Stimulated activated naive B cell treated with anti-CD40 and anti-IgM and Interleukin-4, amounts not matched to agents 10 μg/mL and 1 μg/mL and 100 μg/mL, for 72 hours (primary cell): ENCODE data around the gene RHOG.

Experiments
- ATAC-seq, 2 donors: fragments of 150-1000 bp; cut with Tn5 transposase; replicated peaks; 2 replicates each; pipeline ENCODE4 v1.10.0; 2021; ENCODE audit warnings: moderate library complexity in 1 of 2
- DNase-seq: peaks from one replicate; pipeline ENCODE4 v3.0.0; 2021
- H3K27ac Mint-ChIP-seq: one replicate; pipeline ENCODE4 v1.8.0; 2022; ENCODE audit warnings: mild to moderate bottlenecking, mixed read lengths
- H3K27me3 Mint-ChIP-seq, 2 donors: one replicate each; pipeline ENCODE4 v1.8.0; 2022; ENCODE audit warnings: mixed read lengths in 2 of 2
- H3K36me3 Mint-ChIP-seq, 2 donors: one replicate each; pipeline ENCODE4 v1.8.0; 2022; ENCODE audit warnings: mixed read lengths in 2 of 2, mild to moderate bottlenecking in 1 of 2
- H3K4me1 Mint-ChIP-seq, 2 donors: one replicate each; pipeline ENCODE4 v1.8.0; 2022; ENCODE audit warnings: mixed read lengths in 2 of 2, mild to moderate bottlenecking in 1 of 2
- H3K4me3 Mint-ChIP-seq, 2 donors: one replicate each; pipeline ENCODE4 v1.8.0; 2022; ENCODE audit warnings: mild to moderate bottlenecking in 2 of 2, mixed read lengths in 2 of 2, moderate library complexity in 1 of 2
- H3K9me3 Mint-ChIP-seq, 2 donors: one replicate each; pipeline ENCODE4 v1.8.0; 2022; ENCODE audit warnings: mixed read lengths in 2 of 2, mild to moderate bottlenecking in 1 of 2

RHOG gene

DNA sequence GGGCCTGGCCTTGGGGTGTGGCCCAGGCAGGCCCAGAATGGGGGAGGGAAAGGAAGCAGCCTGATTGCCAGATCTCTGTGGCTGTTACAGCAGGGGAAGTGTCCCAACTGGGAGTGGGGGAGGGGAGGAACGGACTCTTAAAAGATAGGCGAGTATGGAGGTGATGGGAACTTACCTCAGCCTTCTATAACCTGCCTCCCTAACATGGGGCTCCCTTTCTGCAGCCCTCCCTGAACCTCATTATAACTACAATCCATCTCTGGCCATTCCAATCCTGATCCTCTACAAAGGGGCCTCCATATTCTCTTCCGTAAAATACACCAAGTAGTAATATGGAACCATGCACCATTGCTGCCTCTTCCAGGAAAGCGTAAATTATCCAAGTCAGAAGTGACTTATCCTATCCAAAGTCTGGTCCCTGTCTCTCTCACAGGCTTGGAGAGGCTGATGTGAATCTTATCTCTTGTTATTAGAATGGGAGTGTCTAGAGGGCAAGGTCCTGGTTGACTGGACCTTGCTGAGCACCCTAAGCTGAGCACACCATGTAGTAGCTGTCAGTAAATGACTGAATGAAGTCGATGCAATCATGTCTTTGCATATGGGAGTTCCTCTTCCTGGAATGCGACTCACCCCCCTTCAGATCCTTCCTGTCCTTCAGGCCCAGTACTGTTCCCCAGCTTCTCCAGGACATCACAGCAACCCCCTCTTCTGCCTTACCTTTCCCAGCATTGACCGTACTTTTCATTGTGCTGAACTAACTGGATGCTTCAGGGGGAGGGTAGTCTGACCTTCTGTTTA is 5.9 kb downstream of the RHOG start:
- DNase-seq, result no peak

DNA sequence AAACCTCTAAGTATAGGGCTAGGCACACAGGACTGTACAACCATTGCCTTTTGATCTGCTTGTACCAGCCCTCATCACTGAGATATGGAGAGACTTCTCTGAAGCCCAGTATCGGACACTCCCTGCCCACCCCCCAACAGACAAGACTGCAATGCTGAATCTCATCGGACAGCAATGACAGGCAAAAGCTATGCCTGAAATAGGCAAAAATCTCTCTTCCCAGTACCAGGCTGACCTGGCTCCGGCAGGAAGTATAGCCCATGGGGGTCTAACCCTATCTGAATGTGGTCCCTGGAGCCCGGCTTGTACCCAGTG is 6.5 kb downstream of the RHOG start:
- Mint-ChIP-seq H3K4me1 (peaks cover 62 to 85% of the 10 kb centered on the region in 2 donors), H3K27ac (peak overlapping the region; percentile 86), H3K27me3 (no peaks in the 10 kb centered on the region), H3K4me3 (peak overlapping the region; percentile 76 to 77), H3K9me3 (peaks cover 0 to 1% of the 10 kb centered on the region in 2 donors), H3K36me3 (peaks cover 46 to 69% of the 10 kb centered on the region in 2 donors)
- no peak for ATAC-seq
- DNase-seq, result no peak

More for the DNA sequence above, 5.9 kb downstream of the RHOG start:
- Mint-ChIP-seq H3K27ac (peak overlapping the region; percentile 86), H3K4me1 (peaks cover 66 to 91% of the 10 kb centered on the region in 2 donors), H3K36me3 (peaks cover 52 to 74% of the 10 kb centered on the region in 2 donors), H3K4me3 (peak overlapping the region; percentile 76 to 77), H3K27me3 (no peaks in the 10 kb centered on the region), H3K9me3 (peaks cover 0 to 1% of the 10 kb centered on the region in 2 donors)
- no peak for ATAC-seq

DNA sequence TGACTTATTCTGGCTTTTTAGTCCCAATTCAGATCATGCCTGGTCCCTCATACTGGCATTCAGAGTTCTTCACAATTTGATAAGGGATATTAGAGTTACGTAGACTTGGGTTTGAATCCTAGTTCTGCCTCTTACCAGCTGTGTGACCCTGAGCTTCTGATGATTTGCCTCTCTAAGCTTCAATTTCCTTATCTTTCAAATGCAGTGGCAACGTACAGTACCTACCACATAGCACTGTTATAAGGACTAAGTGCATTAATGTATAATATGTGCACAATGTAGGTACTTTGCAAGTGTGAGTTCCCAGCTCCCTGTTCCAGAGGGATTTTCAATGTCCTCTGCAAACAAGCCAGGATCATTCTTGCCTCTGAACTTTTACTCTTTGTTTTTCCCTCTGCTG is 7.3 kb downstream of the RHOG start:
- no peak for ATAC-seq
- DNase-seq, result no peak
- Mint-ChIP-seq H3K27ac (peak overlapping the region; percentile 85), H3K4me3 (peak overlapping the region; percentile 0 to 50), H3K36me3 (peaks cover 41 to 62% of the 10 kb centered on the region in 2 donors), H3K27me3 (no peaks in the 10 kb centered on the region), H3K9me3 (peaks cover 0 to 1% of the 10 kb centered on the region in 2 donors), H3K4me1 (peaks cover 56 to 77% of the 10 kb centered on the region in 2 donors)

DNA sequence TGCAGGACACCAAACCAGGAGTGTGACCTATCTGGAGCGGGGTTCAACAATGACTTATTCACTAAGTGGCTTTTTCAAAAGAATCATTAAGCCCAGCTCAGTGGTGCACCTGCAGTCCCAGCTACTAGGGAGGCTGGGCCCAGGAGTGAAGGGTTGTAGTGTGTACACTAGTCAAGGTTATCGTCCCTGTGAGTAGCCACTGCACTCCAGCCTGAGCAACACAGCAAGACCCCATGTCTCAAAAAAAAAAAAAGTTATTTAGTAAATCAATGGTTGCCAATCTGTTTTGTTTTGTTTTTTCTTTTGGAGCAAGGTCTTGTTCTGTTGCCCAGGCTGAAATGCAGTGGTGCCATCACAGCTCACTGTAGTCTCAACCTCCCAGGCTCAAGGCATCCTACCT is 7.9 kb downstream of the RHOG start:
- Mint-ChIP-seq H3K9me3 (peaks cover 0 to 1% of the 10 kb centered on the region in 2 donors), H3K27me3 (no peaks in the 10 kb centered on the region), H3K27ac (peak overlapping the region; percentile 59), H3K4me1 (peaks cover 54 to 74% of the 10 kb centered on the region in 2 donors), H3K36me3 (peaks cover 38 to 60% of the 10 kb centered on the region in 2 donors), H3K4me3 (peak overlapping the region in 1 of 2 donors; percentile 6)
- ATAC-seq (no peak), DNase-seq (no peak)

DNA sequence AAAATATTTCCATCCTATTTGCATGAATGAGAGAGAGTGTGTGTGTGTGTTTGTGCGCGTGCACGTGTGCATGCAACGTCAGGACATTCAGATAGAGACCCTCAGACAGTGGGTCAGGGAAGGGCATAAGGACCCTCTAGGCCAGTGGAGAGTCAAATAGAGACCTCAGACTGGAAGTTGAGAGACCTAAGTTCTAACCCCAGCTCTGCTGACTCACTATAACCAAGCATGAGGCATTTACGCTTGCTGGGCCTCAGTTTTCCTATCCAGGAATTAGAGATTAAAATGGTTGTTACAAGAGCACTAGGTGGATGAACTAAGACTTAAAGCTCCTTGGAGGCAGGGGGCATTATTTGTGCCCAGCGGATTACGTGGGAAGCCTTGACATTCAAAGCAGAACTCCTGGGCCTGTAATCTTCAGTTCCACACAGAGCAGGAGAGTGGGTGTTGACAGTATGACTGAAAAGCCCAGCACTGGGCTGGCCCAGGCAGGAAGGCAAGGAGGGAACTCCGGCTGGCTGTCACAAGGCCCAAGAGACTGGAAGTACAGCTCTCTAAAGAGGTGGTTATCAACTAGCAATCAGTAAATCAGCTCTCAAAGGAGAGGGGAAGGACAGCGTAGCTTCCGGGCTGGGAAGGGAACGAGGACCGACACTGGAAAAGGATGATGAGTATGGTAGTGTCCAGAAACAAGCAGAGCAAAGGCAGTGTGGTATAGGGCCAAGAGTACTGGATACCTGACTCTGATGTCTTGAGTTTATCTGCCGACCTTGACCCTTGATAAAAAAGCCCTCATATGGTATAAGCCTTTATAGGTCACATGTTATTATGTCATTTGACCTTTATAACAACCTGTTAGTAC is 9.2 kb downstream of the RHOG start:
- Mint-ChIP-seq H3K36me3 (peaks cover 44 to 67% of the 10 kb centered on the region in 2 donors), H3K4me1 (peaks cover 58 to 76% of the 10 kb centered on the region in 2 donors), H3K9me3 (peaks cover 0 to 1% of the 10 kb centered on the region in 2 donors), H3K4me3 (peak overlapping the region; percentile 37 to 63), H3K27me3 (no peaks in the 10 kb centered on the region), H3K27ac (peak overlapping the region; percentile 94)
- DNase-seq (no peak), ATAC-seq (peak; percentile 57 to 62)

DNA sequence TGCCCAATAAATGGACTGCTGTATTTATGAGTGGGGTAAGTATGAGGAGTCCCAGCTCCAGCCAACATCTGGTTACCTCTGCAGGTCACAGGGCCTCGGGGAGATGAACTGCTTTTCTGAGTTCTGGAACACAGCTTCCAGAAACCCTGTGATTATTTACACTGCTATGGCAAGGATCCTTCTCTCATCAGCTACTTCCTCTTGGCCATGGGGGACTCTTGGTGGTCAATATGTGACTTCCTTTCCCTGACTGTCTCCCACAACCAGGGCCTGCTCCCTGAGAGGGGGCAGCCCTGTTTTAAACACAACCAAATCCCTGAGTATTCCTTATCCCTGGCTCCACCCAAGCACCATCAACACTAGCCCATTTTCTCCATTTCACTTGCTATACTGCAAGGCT is 10.0 kb downstream of the RHOG start:
- ATAC-seq (no peak), DNase-seq (no peak)
- Mint-ChIP-seq H3K9me3 (peaks cover 0 to 1% of the 10 kb centered on the region in 2 donors), H3K4me1 (peaks cover 63 to 76% of the 10 kb centered on the region in 2 donors), H3K27me3 (no peaks in the 10 kb centered on the region), H3K4me3 (peak overlapping the region in 1 of 2 donors; percentile 63), H3K36me3 (peaks cover 51 to 73% of the 10 kb centered on the region in 2 donors), H3K27ac (peak overlapping the region; percentile 86)

DNA sequence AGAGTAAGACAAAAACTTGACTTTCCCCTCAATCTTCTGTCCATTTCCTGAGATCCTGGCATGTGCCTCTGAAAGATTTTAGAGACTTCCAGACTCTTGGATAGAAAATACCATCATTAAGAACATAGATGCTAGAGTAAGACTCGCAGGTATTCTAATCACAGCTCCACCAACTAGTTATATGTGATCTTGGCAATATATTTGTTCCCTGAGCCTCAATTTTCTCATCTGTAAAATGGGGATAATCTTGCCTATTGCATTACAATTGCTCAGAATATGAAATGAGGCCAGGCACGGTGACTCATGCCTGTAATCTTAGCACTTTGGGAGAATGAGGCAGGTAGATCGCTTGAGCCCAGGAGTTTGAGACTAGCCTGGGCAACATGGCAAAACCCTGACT is 10.7 kb downstream of the RHOG start:
- ATAC-seq (no peak), DNase-seq (no peak)
- Mint-ChIP-seq H3K4me1 (peaks cover 63 to 76% of the 10 kb centered on the region in 2 donors), H3K27ac (no peak overlapping the region), H3K9me3 (peaks cover 0 to 1% of the 10 kb centered on the region in 2 donors), H3K27me3 (no peaks in the 10 kb centered on the region), H3K36me3 (peaks cover 51 to 73% of the 10 kb centered on the region in 2 donors), H3K4me3 (no peak overlapping the region)

DNA sequence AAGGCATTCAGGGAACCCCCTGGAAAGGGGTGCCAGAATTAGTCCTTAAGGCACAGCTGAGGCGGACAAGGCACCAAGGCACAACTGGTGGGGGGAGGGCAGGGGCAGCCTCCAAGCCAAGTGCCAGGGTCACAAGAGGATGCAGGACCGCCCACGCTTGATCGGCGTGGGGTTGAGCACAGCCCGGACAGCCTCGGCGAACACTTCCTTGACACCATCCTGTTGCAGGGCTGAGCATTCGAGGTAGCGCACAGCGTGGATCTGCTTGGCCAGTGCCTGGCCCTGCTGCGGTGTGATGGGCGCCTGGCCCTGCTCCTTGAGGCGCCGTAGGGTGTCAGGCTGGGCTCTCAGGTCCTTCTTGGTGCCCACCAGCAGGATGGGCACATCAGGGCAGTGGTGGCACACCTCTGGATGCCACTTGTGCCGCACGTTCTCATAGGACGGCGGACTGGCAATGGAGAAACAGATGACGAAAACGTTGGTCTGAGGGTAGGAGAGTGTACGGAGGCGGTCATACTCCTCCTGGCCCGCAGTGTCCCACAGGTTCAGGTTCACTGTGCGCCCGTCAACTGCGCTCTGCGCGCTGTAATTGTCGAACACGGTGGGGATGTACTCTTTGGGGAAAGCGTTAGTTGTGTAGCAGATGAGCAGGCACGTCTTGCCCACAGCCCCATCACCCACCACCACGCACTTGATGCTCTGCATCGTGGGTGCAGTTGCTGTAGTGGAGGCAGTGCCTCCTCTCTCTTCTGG is 13.1 kb downstream of the RHOG start:
- H3K4me1 Mint-ChIP-seq, result peaks cover 55 to 71% of the 10 kb centered on the region in 2 donors
- H3K36me3 Mint-ChIP-seq, result peaks cover 51 to 68% of the 10 kb centered on the region in 2 donors
- ATAC-seq, result no peak
- peak overlapping the region; percentile 86 for H3K27ac Mint-ChIP-seq
- peaks cover 0 to 1% of the 10 kb centered on the region in 2 donors for H3K9me3 Mint-ChIP-seq
- DNase-seq, result no peak
- no peaks in the 10 kb centered on the region for H3K27me3 Mint-ChIP-seq
- no peak overlapping the region for H3K4me3 Mint-ChIP-seq

DNA sequence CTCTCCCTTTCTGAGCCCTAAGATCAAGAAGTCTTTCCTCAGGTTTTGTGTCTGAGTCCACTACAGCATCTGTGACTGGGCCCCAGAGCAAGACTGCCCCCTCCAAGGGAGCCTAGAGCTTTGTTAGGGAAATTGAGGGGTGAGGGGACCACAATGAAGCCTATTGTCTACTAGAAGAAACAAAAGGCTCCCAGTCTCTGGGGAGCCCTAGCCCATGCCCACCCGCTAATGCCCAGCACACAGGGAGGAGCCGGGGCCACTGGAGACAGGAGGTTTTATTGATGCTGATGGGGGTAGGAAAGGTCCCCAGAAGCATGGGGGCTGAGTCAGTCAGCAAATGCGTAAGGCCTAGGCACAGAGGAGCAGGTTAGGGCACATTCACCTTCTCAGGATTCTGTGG is 14.0 kb downstream of the RHOG start:
- peaks cover 0 to under 1% of the 10 kb centered on the region in 2 donors for H3K9me3 Mint-ChIP-seq
- H3K36me3 Mint-ChIP-seq, result peaks cover 49 to 59% of the 10 kb centered on the region in 2 donors
- H3K27me3 Mint-ChIP-seq, result no peaks in the 10 kb centered on the region
- peak overlapping the region; percentile 86 for H3K27ac Mint-ChIP-seq
- H3K4me3 Mint-ChIP-seq, result no peak overlapping the region
- DNase-seq, result no peak
- peaks cover 48 to 62% of the 10 kb centered on the region in 2 donors for H3K4me1 Mint-ChIP-seq
- no peak for ATAC-seq

DNA sequence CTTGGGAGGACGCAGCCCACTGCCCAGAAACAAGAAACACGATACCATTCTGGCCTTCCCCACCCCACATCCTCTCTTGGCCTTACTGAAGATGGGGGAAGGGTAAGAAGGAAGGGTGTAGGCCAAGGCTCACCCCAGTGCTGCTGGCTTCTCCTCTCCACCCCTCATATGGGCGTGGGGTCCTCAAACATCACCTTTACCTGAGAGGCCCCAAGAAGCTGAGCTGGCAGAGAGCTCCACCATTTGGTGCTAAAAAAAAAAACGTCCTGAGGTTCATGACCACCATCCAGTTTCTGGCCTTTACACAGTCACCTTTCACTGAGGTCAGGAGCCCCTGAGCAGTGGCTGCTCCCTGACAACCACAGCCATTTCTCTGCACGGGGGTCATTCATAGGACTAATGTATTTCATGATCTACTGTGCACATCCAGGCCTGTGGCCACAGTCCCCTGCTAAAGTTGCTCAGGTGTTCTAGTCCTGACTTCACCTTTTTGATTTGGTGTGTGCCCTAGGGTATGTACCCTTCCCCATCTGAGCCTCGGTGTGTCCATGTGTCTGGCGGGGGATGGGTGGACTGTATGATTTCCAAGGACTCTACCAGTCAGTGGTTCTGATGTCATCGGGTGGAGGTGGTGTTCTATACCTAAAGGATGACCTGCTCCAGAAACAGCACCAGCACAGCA is 15.1 kb downstream of the RHOG start:
- Mint-ChIP-seq H3K4me3 (no peak overlapping the region), H3K27me3 (no peaks in the 10 kb centered on the region), H3K4me1 (peaks cover 37 to 51% of the 10 kb centered on the region in 2 donors), H3K27ac (peak overlapping the region; percentile 86), H3K36me3 (peaks cover 40 to 48% of the 10 kb centered on the region in 2 donors), H3K9me3 (no peaks in the 10 kb centered on the region)
- DNase-seq, result no peak
- ATAC-seq, result peak; percentile 15 to 28

DNA sequence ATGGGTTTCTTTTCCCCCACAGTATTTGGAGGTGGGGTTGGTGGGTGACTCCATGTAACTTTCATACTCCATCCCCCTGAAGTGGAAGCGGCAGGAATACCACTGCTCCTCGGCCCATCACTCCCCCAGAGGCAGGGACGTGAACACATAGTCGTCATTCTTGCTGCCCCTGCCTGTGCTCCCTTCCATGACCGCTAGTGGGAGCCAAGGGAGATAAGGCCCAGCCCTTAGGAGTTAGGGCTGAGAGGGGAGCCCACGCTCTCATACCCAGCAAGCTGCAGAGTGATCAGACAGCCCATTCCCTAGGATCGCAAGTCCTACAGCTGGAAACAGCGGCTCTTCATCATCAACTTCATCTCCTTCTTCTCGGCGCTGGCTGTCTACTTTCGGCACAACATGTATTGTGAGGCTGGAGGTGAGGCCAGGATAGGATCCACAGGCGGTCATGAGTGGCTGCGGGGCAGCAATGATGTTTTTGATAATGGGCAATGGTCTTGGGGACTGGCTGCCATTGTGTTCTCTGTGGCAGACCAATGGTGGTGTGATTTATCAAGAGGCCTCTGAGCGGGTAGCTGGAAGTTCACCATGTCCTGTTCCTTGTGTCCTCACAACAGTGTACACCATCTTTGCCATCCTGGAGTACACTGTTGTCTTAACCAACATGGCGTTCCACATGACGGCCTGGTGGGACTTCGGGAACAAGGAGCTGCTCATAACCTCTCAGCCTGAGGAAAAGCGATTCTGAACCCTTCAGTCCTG is 15.9 kb downstream of the RHOG start:
- H3K4me3 Mint-ChIP-seq, result no peak overlapping the region
- peaks cover 44 to 48% of the 10 kb centered on the region in 2 donors for H3K36me3 Mint-ChIP-seq
- H3K27me3 Mint-ChIP-seq, result no peaks in the 10 kb centered on the region
- H3K27ac Mint-ChIP-seq, result peak overlapping the region; percentile 86
- H3K4me1 Mint-ChIP-seq, result peaks cover 37 to 50% of the 10 kb centered on the region in 2 donors
- DNase-seq (peak; percentile 44), ATAC-seq (peak; percentile 82 to 84)
- no peaks in the 10 kb centered on the region for H3K9me3 Mint-ChIP-seq

DNA sequence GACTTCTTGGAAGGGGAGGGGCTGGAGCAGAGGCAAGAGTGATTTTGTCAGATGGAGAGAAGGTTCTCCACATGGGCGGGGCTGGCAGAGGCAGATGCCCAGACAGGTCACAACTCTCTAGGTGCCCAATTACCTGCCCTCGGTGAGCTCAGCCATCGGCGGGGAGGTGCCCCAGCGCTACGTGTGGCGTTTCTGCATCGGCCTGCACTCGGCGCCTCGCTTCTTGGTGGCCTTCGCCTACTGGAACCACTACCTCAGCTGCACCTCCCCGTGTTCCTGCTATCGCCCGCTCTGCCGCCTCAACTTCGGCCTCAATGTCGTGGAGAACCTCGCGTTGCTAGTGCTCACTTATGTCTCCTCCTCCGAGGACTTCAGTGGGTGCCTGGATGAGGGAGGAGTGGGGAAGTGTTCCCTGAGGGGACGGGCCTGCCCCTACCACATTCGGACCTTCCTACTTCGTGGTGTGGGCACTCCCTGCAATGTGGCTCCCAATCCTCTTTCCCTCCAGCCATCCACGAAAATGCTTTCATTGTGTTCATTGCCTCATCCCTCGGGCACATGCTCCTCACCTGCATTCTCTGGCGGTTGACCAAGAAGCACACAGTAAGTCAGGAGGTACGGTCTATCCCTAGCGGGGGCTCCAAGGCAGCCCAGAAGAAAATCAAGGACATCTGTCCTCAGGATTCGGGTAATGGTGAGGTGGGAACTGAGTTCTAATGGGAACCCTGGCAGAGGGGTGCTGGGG is 16.8 kb downstream of the RHOG start:
- no peaks in the 10 kb centered on the region for H3K9me3 Mint-ChIP-seq
- H3K27ac Mint-ChIP-seq, result peak overlapping the region; percentile 83
- peaks cover 45 to 48% of the 10 kb centered on the region in 2 donors for H3K36me3 Mint-ChIP-seq
- H3K4me1 Mint-ChIP-seq, result peaks cover 37 to 50% of the 10 kb centered on the region in 2 donors
- H3K4me3 Mint-ChIP-seq, result no peak overlapping the region
- DNase-seq (no peak), ATAC-seq (no peak)
- H3K27me3 Mint-ChIP-seq, result no peaks in the 10 kb centered on the region
